NCI-H460 (cell line): ENCODE data around the gene TBC1D22A. TPM values are rescaled to one million over a fixed set of nuclear protein-coding genes. Genes with fewer than 3 reads are reported as not detected.

Experiments
- DNase-seq: peaks from one replicate; pipeline ENCODE4 v3.0.0-alpha.2; 2016; ENCODE audit warnings: low read depth; ENCODE audit errors: extremely low read depth
- total RNA-seq: library from RNA; depleted of rRNA; stranded (reverse); fragments of >200 nt; shearing (Covaris generic); gene quantifications from 2 replicates; pipeline ENCODE4 v1.2.3, GENCODE V29; 2014

TBC1D22A gene
- total RNA-seq, 1 experiment from 2014 or later, result 8.7 TPM

- DNase-seq, result no peak
Observed at GRCh38 chr22:47018010-47018910, 255.8 kb downstream of the TBC1D22A start.

- DNase-seq, result no peak
Observed at GRCh38 chr22:47019012-47019790, 256.8 kb downstream of the TBC1D22A start.

GRCh38 chr22:47020166-47020565, 257.7 kb downstream of the TBC1D22A start:
- no peak for DNase-seq

GRCh38 chr22:47021371-47022074, 259.1 kb downstream of the TBC1D22A start:
- DNase-seq, result no peak

GRCh38 chr22:47022075-47022473, 259.6 kb downstream of the TBC1D22A start:
- DNase-seq, result no peak

- DNase-seq, result no peak
Observed at GRCh38 chr22:47022475-47022874, 260.0 kb downstream of the TBC1D22A start.

GRCh38 chr22:47023871-47024270, 261.4 kb downstream of the TBC1D22A start:
- DNase-seq, result no peak

GRCh38 chr22:47027766-47028165, 265.3 kb downstream of the TBC1D22A start:
- DNase-seq, result no peak

GRCh38 chr22:47029244-47030074, 267.0 kb downstream of the TBC1D22A start:
- DNase-seq, result no peak

GRCh38 chr22:47030143-47030661, 267.8 kb downstream of the TBC1D22A start:
- no peak for DNase-seq

- DNase-seq, result peak; percentile 61
Observed at GRCh38 chr22:47030881-47031627, 268.6 kb downstream of the TBC1D22A start.

GRCh38 chr22:47031628-47031915, 269.1 kb downstream of the TBC1D22A start:
- no peak for DNase-seq

GRCh38 chr22:47032091-47032943, 269.9 kb downstream of the TBC1D22A start:
- DNase-seq, result no peak

- no peak for DNase-seq
Observed at GRCh38 chr22:47032956-47033647, 270.7 kb downstream of the TBC1D22A start.

GRCh38 chr22:47033648-47034000, 271.2 kb downstream of the TBC1D22A start:
- no peak for DNase-seq

GRCh38 chr22:47034076-47034808, 271.8 kb downstream of the TBC1D22A start:
- no peak for DNase-seq

- no peak for DNase-seq
Observed at GRCh38 chr22:47034905-47035419, 272.5 kb downstream of the TBC1D22A start.
